ENCODE measurements around the gene PEMT.

- TF ChIP-seq POLR2AphosphoS5 (IDR thresholded peaks at IDR 0.05), result no peak
- no peak for TF ChIP-seq CTCF (IDR thresholded peaks at IDR 0.05)
Measured at GRCh38 chr17:17510456-17511292, 80.8 kb downstream of the PEMT start.

Data from transverse colon (tissue), 4 donors.